ENCODE measurements around the gene SC5D. TPM values are rescaled to one million over a fixed set of nuclear protein-coding genes. Genes with fewer than 3 reads are reported as not detected.

SC5D gene
- total RNA-seq, 1 experiment from 2014 or later: 34.7 TPM

GRCh38 chr11:121304759-121305158 is 12.2 kb downstream of the SC5D start:
- no peaks in the 10 kb centered on the region for H3K27me3 Mint-ChIP-seq (ENCODE audit: unreplicated experiment)
- DNase-seq: no peak
- no peak overlapping the region for H3K27ac Mint-ChIP-seq (ENCODE audit: unreplicated experiment)
- intact Hi-C loops (cut with micrococcal nuclease; ENCODE audit: unreplicated experiment): no loop called here
- no peak overlapping the region for H3K4me3 Mint-ChIP-seq (ENCODE audit: low read depth, unreplicated experiment)
- no peaks in the 10 kb centered on the region for H3K9me3 Mint-ChIP-seq (ENCODE audit: low read depth, unreplicated experiment)
- BruUV-seq (replicated peaks): no TSS peak
- H3K36me3 Mint-ChIP-seq (ENCODE audit: insufficient read depth, unreplicated experiment): peaks cover 11% of the 10 kb centered on the region
- CTCF ChIA-PET: no interaction called here
- no peaks in the 10 kb centered on the region for H3K4me1 Mint-ChIP-seq (ENCODE audit: low read depth, unreplicated experiment)
- no peak for TF ChIP-seq CTCF (IDR thresholded peaks at IDR 0.05; ENCODE audit: unreplicated experiment)

- Mint-ChIP-seq H3K4me1 (ENCODE audit: low read depth, unreplicated experiment) (no peaks in the 10 kb centered on the region), H3K27me3 (ENCODE audit: unreplicated experiment) (no peaks in the 10 kb centered on the region), H3K27ac (ENCODE audit: unreplicated experiment) (no peak overlapping the region), H3K4me3 (ENCODE audit: low read depth, unreplicated experiment) (no peak overlapping the region), H3K36me3 (ENCODE audit: insufficient read depth, unreplicated experiment) (peaks cover 11% of the 10 kb centered on the region), H3K9me3 (ENCODE audit: low read depth, unreplicated experiment) (no peaks in the 10 kb centered on the region)
- TF ChIP-seq CTCF (IDR thresholded peaks at IDR 0.05; ENCODE audit: unreplicated experiment): no peak
- no peak for DNase-seq
- no TSS peak for BruUV-seq (replicated peaks)
- CTCF ChIA-PET: no interaction called here
- intact Hi-C loops (cut with micrococcal nuclease; ENCODE audit: unreplicated experiment): no loop called here
Observed at GRCh38 chr11:121308816-121309215, 16.2 kb downstream of the SC5D start.

DNA sequence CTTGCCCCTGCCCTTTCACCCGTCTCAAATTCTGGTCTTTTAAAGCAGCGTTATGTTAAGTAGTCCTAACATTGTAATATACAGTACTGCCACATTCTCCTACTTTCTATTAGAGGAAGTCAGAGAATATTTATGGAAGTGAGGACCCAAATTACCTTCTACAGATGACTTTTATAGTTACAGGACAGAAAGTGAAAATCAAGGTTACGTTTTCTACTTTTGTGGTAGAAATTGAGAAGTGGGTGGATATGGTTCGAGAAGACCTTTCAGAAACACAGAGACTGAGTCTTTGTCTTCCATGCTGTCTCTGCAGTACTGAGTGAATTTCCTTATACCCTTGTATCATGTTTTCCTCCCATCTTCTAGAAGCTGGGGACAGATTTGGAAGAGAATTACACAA is 17.1 kb downstream of the SC5D start:
- no peaks in the 10 kb centered on the region for H3K27me3 Mint-ChIP-seq (ENCODE audit: unreplicated experiment)
- no peak for DNase-seq
- H3K4me3 Mint-ChIP-seq (ENCODE audit: low read depth, unreplicated experiment): no peak overlapping the region
- BruUV-seq (replicated peaks): no TSS peak
- intact Hi-C loops (cut with micrococcal nuclease; ENCODE audit: unreplicated experiment): no loop called here
- CTCF ChIA-PET: no interaction called here
- no peak overlapping the region for H3K27ac Mint-ChIP-seq (ENCODE audit: unreplicated experiment)
- no peaks in the 10 kb centered on the region for H3K4me1 Mint-ChIP-seq (ENCODE audit: low read depth, unreplicated experiment)
- no peak for TF ChIP-seq CTCF (IDR thresholded peaks at IDR 0.05; ENCODE audit: unreplicated experiment)
- H3K36me3 Mint-ChIP-seq (ENCODE audit: insufficient read depth, unreplicated experiment): peaks cover 11% of the 10 kb centered on the region
- no peaks in the 10 kb centered on the region for H3K9me3 Mint-ChIP-seq (ENCODE audit: low read depth, unreplicated experiment)

DNA sequence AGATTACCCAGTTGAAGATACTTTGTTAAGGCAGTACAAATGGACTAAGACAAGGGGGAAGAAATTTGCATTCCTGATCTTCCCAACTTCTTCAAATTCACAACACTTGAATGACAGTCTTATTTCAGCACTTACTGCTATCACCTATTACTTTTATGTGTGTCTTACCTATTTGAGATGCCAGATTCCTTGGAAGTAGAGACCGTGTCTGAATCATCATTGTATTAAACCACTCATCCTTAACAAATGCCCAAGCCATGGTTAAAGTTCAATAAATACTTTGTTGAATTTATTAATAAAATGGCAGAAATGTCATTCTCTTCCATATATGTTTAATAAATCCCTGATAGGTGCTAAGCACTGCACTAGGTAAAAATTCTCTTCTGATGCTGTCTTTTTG is 18.3 kb downstream of the SC5D start:
- H3K27ac Mint-ChIP-seq (ENCODE audit: unreplicated experiment): no peak overlapping the region
- no peak for TF ChIP-seq CTCF (IDR thresholded peaks at IDR 0.05; ENCODE audit: unreplicated experiment)
- no peak for DNase-seq
- H3K4me3 Mint-ChIP-seq (ENCODE audit: low read depth, unreplicated experiment): no peak overlapping the region
- intact Hi-C loops (cut with micrococcal nuclease; ENCODE audit: unreplicated experiment): no loop called here
- H3K36me3 Mint-ChIP-seq (ENCODE audit: insufficient read depth, unreplicated experiment): peaks cover 6% of the 10 kb centered on the region
- no TSS peak for BruUV-seq (replicated peaks)
- H3K4me1 Mint-ChIP-seq (ENCODE audit: low read depth, unreplicated experiment): no peaks in the 10 kb centered on the region
- no peaks in the 10 kb centered on the region for H3K27me3 Mint-ChIP-seq (ENCODE audit: unreplicated experiment)
- no peaks in the 10 kb centered on the region for H3K9me3 Mint-ChIP-seq (ENCODE audit: low read depth, unreplicated experiment)
- CTCF ChIA-PET: no interaction called here

- peaks cover 6% of the 10 kb centered on the region for H3K36me3 Mint-ChIP-seq (ENCODE audit: insufficient read depth, unreplicated experiment)
- intact Hi-C loops (cut with micrococcal nuclease; ENCODE audit: unreplicated experiment): no loop called here
- DNase-seq: no peak
- H3K27ac Mint-ChIP-seq (ENCODE audit: unreplicated experiment): no peak overlapping the region
- H3K27me3 Mint-ChIP-seq (ENCODE audit: unreplicated experiment): no peaks in the 10 kb centered on the region
- CTCF ChIA-PET: no interaction called here
- no peak for TF ChIP-seq CTCF (IDR thresholded peaks at IDR 0.05; ENCODE audit: unreplicated experiment)
- H3K4me3 Mint-ChIP-seq (ENCODE audit: low read depth, unreplicated experiment): no peak overlapping the region
- no peaks in the 10 kb centered on the region for H3K9me3 Mint-ChIP-seq (ENCODE audit: low read depth, unreplicated experiment)
- no peaks in the 10 kb centered on the region for H3K4me1 Mint-ChIP-seq (ENCODE audit: low read depth, unreplicated experiment)
- no TSS peak for BruUV-seq (replicated peaks)
Observed at GRCh38 chr11:121311373-121311772, 18.8 kb downstream of the SC5D start.
